Activated naive CD4-positive, alpha-beta T cell treated with anti-CD3 and anti-CD28 coated beads, Interleukin-2, amount 10 ng/mL, durations not matched to agents 7 days and 5 days (primary cell): ENCODE measurements around the gene ROPN1L.

Source experiments
- CTCF ChIA-PET: fragments of 350-600 bp; sonication (Branson Sonifier 250); formaldehyde crosslinking; loops from one replicate; lab custom pipeline; 2021; ENCODE audit warnings: antibody characterized with exemption; lab: Charles Lee
- DNase-seq: peaks from one replicate; pipeline ENCODE4 v3.0.0-alpha.2; 2020
- H3K27ac Mint-ChIP-seq: one replicate; pipeline ENCODE4 v1.8.0; 2021; ENCODE audit warnings: mild to moderate bottlenecking, moderate library complexity, mixed read lengths
- H3K27me3 Mint-ChIP-seq: one replicate; pipeline ENCODE4 v1.8.0; 2021; ENCODE audit warnings: mild to moderate bottlenecking, mixed read lengths
- H3K36me3 Mint-ChIP-seq: one replicate; pipeline ENCODE4 v1.8.0; 2021; ENCODE audit warnings: mixed read lengths
- H3K4me1 Mint-ChIP-seq: one replicate; pipeline ENCODE4 v1.8.0; 2021; ENCODE audit warnings: mixed read lengths
- H3K4me3 Mint-ChIP-seq: one replicate; pipeline ENCODE4 v1.8.0; 2021; ENCODE audit warnings: mild to moderate bottlenecking, moderate library complexity, mixed read lengths
- H3K9me3 Mint-ChIP-seq: one replicate; pipeline ENCODE4 v1.8.0; 2021; ENCODE audit warnings: mixed read lengths

The ROPN1L gene

GRCh38 chr5:10418654-10419345, 22.9 kb upstream of the ROPN1L start:
- H3K9me3 Mint-ChIP-seq: no peaks in the 10 kb centered on the region
- CTCF ChIA-PET: interaction anchor here (0.8 to 1.5 kb wide), 3 partner anchors 54 to 168 kb away, joined by 3 to 4 read pairs (median 3); no protein-coding TSS in a partner anchor
- H3K27ac Mint-ChIP-seq: no peak overlapping the region
- peaks cover 33% of the 10 kb centered on the region for H3K4me1 Mint-ChIP-seq
- DNase-seq: no peak
- no peaks in the 10 kb centered on the region for H3K27me3 Mint-ChIP-seq
- H3K36me3 Mint-ChIP-seq: peaks cover 73% of the 10 kb centered on the region
- H3K4me3 Mint-ChIP-seq: no peak overlapping the region

- Mint-ChIP-seq H3K27me3 (no peaks in the 10 kb centered on the region), H3K36me3 (peaks cover 73% of the 10 kb centered on the region), H3K4me3 (no peak overlapping the region), H3K9me3 (no peaks in the 10 kb centered on the region), H3K4me1 (peaks cover 33% of the 10 kb centered on the region), H3K27ac (peak overlapping the region; percentile 67)
- no peak for DNase-seq
- CTCF ChIA-PET: interaction anchor here (1.3 to 5.0 kb wide), 3 partner anchors 27 to 137 kb away, joined by 3 to 33 read pairs (median 4); no protein-coding TSS in a partner anchor
These were observed 21.2 kb upstream of the ROPN1L start for GRCh38 chr5:10420468-10420867.

GRCh38 chr5:10420932-10421331, 20.7 kb upstream of the ROPN1L start:
- CTCF ChIA-PET: interaction anchor here (0.6 to 5.0 kb wide), 4 partner anchors 27 to 137 kb away, joined by 3 to 33 read pairs (median 4); no protein-coding TSS in a partner anchor
- no peak for DNase-seq
- H3K9me3 Mint-ChIP-seq: no peaks in the 10 kb centered on the region
- no peak overlapping the region for H3K4me3 Mint-ChIP-seq
- no peaks in the 10 kb centered on the region for H3K27me3 Mint-ChIP-seq
- H3K36me3 Mint-ChIP-seq: peaks cover 73% of the 10 kb centered on the region
- peaks cover 33% of the 10 kb centered on the region for H3K4me1 Mint-ChIP-seq
- peak overlapping the region; percentile 77 for H3K27ac Mint-ChIP-seq

GRCh38 chr5:10421896-10422691, 19.6 kb upstream of the ROPN1L start:
- Mint-ChIP-seq H3K4me3 (peak overlapping the region; percentile 28), H3K27me3 (no peaks in the 10 kb centered on the region), H3K27ac (peak overlapping the region; percentile 77), H3K36me3 (peaks cover 76% of the 10 kb centered on the region), H3K4me1 (peaks cover 33% of the 10 kb centered on the region), H3K9me3 (no peaks in the 10 kb centered on the region)
- CTCF ChIA-PET: interaction anchor here (1.0 to 5.0 kb wide), 5 partner anchors 10 to 206 kb away, joined by 3 to 33 read pairs (median 4); no protein-coding TSS in a partner anchor
- DNase-seq: peak; percentile 56

GRCh38 chr5:10423022-10423421, 18.7 kb upstream of the ROPN1L start:
- Mint-ChIP-seq H3K4me3 (no peak overlapping the region), H3K27me3 (no peaks in the 10 kb centered on the region), H3K36me3 (peaks cover 80% of the 10 kb centered on the region), H3K9me3 (no peaks in the 10 kb centered on the region), H3K4me1 (peaks cover 37% of the 10 kb centered on the region), H3K27ac (no peak overlapping the region)
- CTCF ChIA-PET: interaction anchor here (0.6 to 5.0 kb wide), 6 partner anchors 13 to 205 kb away, joined by 3 to 33 read pairs (median 6); partner anchors contain the start of gene MARCHF6
- DNase-seq: no peak

- Mint-ChIP-seq H3K9me3 (no peaks in the 10 kb centered on the region), H3K4me1 (peaks cover 37% of the 10 kb centered on the region), H3K27ac (no peak overlapping the region), H3K27me3 (no peaks in the 10 kb centered on the region), H3K36me3 (peaks cover 69% of the 10 kb centered on the region), H3K4me3 (no peak overlapping the region)
- peak; percentile 43 for DNase-seq
- CTCF ChIA-PET: interaction anchor here (0.6 to 5.0 kb wide), 6 partner anchors 11 to 1478 kb away, joined by 3 to 33 read pairs (median 6); no protein-coding TSS in a partner anchor
These were observed 17.5 kb upstream of the ROPN1L start for GRCh38 chr5:10424124-10424731.

- H3K27ac Mint-ChIP-seq: no peak overlapping the region
- no peak overlapping the region for H3K4me3 Mint-ChIP-seq
- H3K36me3 Mint-ChIP-seq: peaks cover 58% of the 10 kb centered on the region
- H3K9me3 Mint-ChIP-seq: no peaks in the 10 kb centered on the region
- H3K4me1 Mint-ChIP-seq: peaks cover 12% of the 10 kb centered on the region
- CTCF ChIA-PET: interaction anchor here (0.7 kb wide), 1 partner anchor 30 kb away, joined by 3 read pairs; no protein-coding TSS in a partner anchor
- no peak for DNase-seq
- H3K27me3 Mint-ChIP-seq: no peaks in the 10 kb centered on the region
These were observed 14.5 kb upstream of the ROPN1L start for GRCh38 chr5:10427201-10427600.

GRCh38 chr5:10427978-10428377, 13.7 kb upstream of the ROPN1L start:
- CTCF ChIA-PET: interaction anchor here (0.7 kb wide), 1 partner anchor 30 kb away, joined by 3 read pairs; no protein-coding TSS in a partner anchor
- DNase-seq: no peak
- Mint-ChIP-seq H3K4me3 (no peak overlapping the region), H3K27me3 (no peaks in the 10 kb centered on the region), H3K4me1 (peaks cover 8% of the 10 kb centered on the region), H3K27ac (no peak overlapping the region), H3K36me3 (peaks cover 52% of the 10 kb centered on the region), H3K9me3 (no peaks in the 10 kb centered on the region)

- no peak overlapping the region for H3K4me3 Mint-ChIP-seq
- DNase-seq: no peak
- H3K9me3 Mint-ChIP-seq: no peaks in the 10 kb centered on the region
- CTCF ChIA-PET: interaction anchor here (0.9 kb wide), 1 partner anchor 69 kb away, joined by 3 read pairs; no protein-coding TSS in a partner anchor
- peaks cover 17% of the 10 kb centered on the region for H3K4me1 Mint-ChIP-seq
- no peak overlapping the region for H3K27ac Mint-ChIP-seq
- peaks cover 52% of the 10 kb centered on the region for H3K36me3 Mint-ChIP-seq
- no peaks in the 10 kb centered on the region for H3K27me3 Mint-ChIP-seq
These were observed 10.3 kb upstream of the ROPN1L start for GRCh38 chr5:10431415-10431814.

- CTCF ChIA-PET: interaction anchor here (0.9 to 1.5 kb wide), 2 partner anchors 10 to 70 kb away, joined by 3 to 4 read pairs; no protein-coding TSS in a partner anchor
- Mint-ChIP-seq H3K4me3 (no peak overlapping the region), H3K9me3 (no peaks in the 10 kb centered on the region), H3K27ac (peak overlapping the region; percentile 64), H3K36me3 (peaks cover 48% of the 10 kb centered on the region), H3K4me1 (peaks cover 16% of the 10 kb centered on the region), H3K27me3 (no peaks in the 10 kb centered on the region)
- DNase-seq: no peak
These were observed 9.3 kb upstream of the ROPN1L start for GRCh38 chr5:10432059-10433008.

GRCh38 chr5:10434392-10434791, 7.3 kb upstream of the ROPN1L start:
- H3K27ac Mint-ChIP-seq: no peak overlapping the region
- no peak for DNase-seq
- peaks cover 14% of the 10 kb centered on the region for H3K4me1 Mint-ChIP-seq
- no peaks in the 10 kb centered on the region for H3K9me3 Mint-ChIP-seq
- H3K36me3 Mint-ChIP-seq: peaks cover 47% of the 10 kb centered on the region
- H3K27me3 Mint-ChIP-seq: no peaks in the 10 kb centered on the region
- H3K4me3 Mint-ChIP-seq: no peak overlapping the region
- CTCF ChIA-PET: no interaction called here

- no peak overlapping the region for H3K4me3 Mint-ChIP-seq
- no peak overlapping the region for H3K27ac Mint-ChIP-seq
- H3K27me3 Mint-ChIP-seq: peaks cover 4% of the 10 kb centered on the region
- peaks cover 35% of the 10 kb centered on the region for H3K36me3 Mint-ChIP-seq
- CTCF ChIA-PET: no interaction called here
- peaks cover 33% of the 10 kb centered on the region for H3K4me1 Mint-ChIP-seq
- DNase-seq: no peak
- H3K9me3 Mint-ChIP-seq: no peaks in the 10 kb centered on the region
These were observed 3.4 kb upstream of the ROPN1L start for GRCh38 chr5:10438301-10438700.

- peaks cover 4% of the 10 kb centered on the region for H3K9me3 Mint-ChIP-seq
- DNase-seq: no peak
- H3K27ac Mint-ChIP-seq: no peak overlapping the region
- H3K4me1 Mint-ChIP-seq: peaks cover 32% of the 10 kb centered on the region
- H3K4me3 Mint-ChIP-seq: no peak overlapping the region
- CTCF ChIA-PET: no interaction called here
- peaks cover 9% of the 10 kb centered on the region for H3K27me3 Mint-ChIP-seq
- peaks cover 30% of the 10 kb centered on the region for H3K36me3 Mint-ChIP-seq
These were observed 2.0 kb upstream of the ROPN1L start for GRCh38 chr5:10439692-10440091.
